ENCODE results near the gene PRF1.
A peak's percentile ranks its signal among the peaks of the same experiment; 100 is the strongest.
"Not testable (repeated sequence)": the region's sequence is repeated elsewhere in the genome, so short reads cannot be mapped to it uniquely, and the experiment has no call there.

Gene PRF1

DNA sequence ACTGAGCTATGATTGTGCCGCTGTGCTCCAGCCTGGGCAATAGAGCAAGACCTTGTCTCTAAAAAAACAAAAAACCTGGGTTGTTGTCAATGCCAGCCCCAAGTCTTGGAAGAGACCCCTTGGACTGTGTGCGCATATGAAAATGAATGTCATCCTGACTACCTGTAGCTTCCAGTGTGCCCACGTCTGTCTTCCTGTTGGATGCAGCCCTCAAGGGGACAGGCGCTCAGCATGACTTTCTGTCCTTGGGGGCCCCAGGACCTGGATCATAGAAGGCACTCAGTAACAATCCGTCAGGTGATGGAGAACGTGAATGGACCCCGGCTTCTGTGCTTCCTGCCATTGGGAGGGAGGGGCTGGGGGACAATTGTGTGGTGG, 9.0 kb downstream of the PRF1 start:
- no peak for DNase-seq (ENCODE audit: low read depth in 2 of 2)

DNA sequence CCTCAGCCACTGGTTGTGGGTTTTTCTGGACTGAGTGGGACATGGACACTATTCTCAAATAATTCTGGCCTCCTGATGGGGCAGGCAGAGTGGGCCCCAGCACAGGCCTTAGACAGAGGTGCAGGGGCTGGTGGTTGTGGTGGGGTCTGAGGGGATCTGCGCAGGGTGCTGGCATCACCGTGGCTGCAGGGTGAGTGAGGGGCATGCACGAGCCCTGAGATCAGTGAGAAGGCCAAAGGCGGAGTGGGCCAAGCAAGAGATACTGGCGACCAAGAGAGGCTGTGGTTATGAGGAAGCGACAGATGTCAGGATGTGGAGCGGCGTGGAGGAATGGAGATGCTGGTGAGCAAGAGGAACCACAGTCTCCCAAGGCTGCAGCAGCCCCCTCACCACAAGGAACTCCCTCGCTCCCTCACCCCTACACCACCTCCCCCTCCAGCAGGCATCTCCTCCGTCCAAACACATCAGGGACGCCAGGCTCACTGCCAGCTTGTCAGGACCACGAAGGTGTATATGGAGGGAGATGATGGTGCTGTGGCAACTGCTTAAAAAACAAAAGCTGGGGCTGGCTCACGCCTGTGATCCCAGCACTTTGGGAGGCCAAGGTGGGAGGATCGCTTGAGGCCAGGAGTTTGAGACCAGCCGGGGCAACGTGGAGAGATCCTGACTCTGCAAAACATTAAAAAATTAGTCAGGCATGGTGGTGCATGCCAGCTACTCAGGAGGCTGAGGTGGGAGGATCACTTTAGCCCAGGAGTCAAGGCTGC, 9.6 kb downstream of the PRF1 start:
- DNase-seq (ENCODE audit: low read depth in 2 of 2), result no peak

DNA sequence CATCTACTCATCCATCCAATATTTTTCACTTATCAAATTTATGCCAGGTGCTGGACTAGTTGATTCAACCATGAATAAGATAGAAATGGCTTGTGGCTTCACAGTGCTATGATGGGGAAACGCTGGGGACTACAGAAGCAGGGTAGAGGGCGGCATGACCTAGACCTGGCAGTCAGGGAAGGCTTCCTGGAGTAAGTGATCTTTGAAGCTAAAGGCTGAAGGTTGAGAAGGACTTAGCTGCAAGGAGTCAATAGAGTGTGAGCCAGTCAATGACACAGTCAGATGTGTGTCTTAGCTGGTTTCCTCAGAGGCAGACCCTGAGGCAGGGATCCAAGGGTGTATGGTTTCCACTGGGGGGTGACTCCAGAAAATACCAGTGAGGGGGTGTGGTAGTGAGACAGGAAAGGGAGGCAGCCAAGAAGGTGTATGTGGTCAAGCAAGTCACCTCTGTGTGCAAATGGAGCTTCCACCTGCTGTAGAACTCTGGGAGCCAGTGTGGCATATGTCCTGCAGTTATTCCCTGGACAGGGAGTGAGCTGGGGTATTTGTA, 10.3 kb downstream of the PRF1 start:
- no peak for DNase-seq (ENCODE audit: low read depth in 2 of 2)

DNA sequence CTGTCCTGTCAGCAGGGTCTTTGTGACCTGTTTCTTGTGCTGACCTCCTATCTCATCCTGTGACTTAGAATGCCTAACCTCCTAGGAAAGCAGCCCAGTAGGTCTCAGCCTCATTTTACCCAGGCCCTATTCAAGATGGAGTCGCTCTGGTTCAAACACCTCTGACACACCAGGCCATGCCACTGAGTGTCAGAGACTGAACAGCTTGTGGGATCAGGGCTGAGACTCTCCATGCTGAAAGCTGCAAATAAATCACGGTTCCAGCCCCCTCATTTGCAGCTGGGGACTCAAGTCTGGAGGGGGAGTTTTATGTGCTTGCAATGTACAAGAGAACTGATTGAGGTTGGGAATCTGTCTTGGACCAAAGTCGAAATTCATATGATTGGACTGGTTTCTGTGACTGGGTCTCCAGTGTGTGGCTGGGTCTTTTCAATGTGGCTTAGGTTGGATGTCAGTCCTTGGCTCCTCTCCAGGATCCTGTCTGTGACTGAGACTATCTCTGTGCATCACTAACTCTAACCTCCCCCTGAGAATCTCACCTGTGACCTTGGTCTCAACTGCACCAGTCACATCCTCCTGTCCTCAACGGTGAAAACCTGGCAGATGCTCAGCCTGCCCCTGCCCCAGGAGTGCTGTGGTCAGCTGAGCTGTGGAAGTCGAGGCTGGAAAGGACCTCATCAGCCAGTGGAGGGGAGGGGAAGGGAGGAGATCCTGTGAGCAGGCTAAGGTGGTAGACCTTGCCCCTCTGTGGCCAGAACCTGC, 11.7 kb downstream of the PRF1 start:
- DNase-seq (ENCODE audit: low read depth in 2 of 2), result no peak

DNA sequence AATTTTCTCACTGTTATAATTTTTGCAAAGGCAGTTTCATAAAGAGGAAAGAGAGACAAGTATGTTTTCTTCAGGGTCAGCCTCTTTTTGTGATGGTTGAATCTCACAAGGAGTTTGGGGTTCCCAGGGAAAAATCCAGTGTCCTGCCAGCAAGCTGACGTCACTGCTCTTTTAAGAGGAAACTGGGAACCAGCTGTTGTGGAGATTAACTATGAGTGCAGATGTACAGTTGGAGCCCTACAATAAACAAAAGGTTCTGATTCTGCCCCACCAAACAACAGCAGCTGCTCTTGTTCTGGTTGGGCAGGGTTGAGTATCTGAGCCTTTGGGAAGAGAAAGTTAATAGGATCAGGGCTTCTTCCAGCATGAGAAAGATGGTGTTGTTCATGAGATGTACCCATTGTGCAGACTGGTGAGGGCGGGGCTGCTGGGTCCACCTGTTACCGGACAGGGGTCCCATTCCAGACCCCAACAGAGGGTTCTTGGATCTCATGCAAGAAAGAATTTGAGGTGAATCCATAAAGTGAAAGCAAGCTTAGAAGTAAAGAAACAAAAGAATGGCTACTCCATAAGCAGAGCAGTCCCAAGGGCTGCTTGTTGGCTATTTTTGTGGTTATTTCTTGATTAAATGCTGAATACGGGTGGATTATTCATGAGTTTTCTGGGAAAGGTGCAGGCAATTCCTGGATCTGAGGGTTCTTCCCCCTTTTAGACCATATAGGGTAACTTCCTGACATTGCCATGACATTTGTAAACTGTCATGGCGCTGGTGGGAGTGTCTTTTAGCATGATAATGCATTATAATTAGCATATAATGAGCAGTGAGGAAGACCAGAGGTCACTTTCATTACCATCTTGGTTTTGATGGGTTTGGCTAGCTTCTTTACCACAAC, 12.5 kb downstream of the PRF1 start:
- DNase-seq (ENCODE audit: low read depth in 2 of 2), result no peak

DNA sequence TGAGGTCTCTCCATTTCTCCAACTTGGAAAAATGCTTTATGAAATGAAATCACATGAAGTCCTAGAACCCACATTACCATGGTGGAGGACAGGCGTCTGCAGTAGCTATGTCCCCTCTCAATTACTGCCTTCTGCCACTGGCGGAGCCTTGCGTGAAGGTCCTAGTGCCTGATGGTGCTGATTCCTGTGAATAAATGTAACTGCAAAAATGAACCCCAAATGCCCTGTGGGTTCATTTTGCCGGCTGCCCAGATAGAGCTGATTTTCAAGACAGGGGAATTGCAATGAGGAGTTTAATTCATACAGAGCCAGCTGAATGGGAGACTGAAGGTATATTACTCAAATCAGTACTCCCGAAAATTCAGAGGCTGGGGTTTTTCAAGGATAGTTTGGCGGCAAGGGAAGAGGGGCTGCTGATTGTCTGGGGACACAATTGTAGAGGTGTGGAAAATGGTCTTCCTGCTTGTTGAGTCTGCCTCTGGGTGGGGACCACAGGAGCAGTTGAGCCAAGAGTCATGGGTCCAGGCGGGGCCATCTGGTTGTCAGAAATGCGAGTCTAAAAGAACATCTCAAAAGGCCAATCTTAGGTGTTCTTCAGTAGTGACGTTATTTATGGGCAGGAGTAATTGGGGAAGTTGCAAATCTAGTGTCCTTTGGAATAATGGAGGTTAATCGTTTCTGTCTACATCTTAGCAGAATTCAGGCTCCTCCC, 13.5 kb downstream of the PRF1 start:
- DNase-seq (ENCODE audit: low read depth in 2 of 2), result no peak

DNA sequence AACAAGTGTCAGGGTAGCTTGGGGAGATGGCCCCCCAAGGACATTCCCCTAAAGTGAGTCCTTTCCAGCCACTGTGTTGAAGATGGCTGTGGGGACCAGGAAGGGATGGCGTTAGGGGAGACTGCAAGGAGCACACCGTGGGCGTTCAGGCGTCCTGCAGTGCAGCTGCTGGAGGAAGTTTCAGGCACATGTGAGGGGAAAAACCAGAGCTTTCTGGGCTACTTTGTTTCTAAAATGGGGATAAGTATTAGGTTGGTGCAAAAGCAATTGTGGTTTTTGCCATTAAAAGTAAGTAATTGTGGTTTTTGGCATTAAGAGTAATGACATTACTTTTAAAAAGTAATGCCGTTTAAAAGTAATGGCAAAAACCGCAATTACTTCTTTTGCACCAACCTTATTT, 14.3 kb downstream of the PRF1 start:
- no peak for DNase-seq (ENCODE audit: low read depth in 2 of 2)

DNA sequence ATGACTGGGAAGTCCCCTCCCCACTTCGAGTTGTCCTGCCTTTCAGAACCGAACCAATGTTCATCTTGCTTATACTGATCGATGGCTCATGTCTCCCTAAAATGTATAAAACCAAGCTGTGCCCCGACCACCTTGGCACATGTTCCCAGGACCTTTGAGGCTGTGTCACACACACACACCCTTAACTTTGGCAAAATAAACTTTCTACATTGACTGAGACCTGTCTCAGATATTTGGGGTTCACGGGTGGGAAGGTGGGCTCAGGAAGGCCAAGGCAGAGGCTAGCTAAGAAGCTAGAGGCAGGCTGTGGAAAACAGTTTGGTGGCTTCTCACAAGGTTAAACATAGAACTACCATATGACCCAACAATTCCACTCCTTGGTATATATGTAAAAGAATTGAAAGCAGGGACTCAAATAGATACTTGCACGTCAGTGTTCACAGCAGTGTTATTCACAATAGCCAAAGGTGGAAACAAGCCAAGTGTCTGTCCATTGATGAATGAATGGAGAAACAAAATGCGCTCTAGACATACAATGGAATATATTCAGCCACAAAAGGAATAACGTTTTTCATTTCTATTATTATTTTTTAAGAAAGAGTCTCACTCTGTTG, 15.4 kb downstream of the PRF1 start:
- no peak for DNase-seq (ENCODE audit: low read depth in 2 of 2)

DNA sequence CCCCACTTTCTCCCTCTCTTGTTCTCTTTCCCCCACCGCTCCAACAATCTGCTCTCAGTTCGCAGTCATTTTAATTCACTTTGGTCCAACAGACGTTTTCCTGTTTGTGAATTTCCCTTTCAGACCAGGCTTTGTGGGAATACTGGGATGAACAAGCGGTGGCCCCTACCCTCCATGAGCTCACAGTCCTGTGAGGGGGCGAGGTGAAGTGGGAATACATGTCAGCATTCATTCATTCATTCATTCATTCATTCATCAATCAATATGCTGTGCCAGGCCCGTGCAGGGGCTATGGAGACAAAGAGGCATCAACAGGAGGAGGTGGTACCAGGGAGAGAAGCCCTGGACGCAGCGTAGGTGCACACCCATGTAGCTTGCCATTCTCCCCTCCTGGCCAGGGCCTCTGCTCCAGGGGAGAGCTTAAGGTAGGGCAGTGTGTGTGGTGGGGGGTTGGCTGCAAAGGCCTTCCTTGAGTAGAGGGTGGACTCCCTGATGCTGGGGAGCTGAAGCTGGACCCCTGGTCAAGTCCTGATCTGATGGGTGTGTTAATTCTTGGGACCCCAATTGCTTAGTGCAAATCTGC, 16.1 kb downstream of the PRF1 start:
- no peak for DNase-seq (ENCODE audit: low read depth in 2 of 2)

DNA sequence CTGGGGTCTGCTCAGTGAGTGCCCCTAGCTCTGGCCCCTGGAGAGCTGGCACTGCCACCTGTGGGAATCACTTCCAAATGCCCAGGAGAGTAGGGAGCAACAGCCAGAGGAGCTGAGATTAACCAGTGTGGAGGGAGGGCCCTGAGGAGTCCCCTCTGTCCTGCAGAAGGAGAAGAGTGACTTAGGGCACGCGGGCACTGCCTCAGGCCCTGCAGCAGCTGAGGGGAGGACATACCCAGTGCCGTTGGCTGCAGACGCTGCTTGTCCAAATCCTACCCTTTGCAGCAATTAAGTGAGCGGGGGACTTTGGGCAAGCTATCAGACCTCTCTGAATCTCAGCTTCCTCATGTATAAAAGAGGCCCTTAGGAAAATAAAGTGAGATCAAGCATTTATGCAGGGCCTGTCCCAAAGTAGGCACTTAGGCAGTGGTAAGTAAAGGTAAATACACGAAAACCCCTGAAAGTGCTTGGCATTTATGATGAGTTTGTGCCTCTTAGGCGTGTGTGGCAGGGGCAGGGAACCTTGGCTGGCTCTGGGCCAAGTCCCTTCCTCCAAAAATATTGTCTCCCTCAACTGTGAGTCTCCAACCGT, 16.9 kb downstream of the PRF1 start:
- no peak for DNase-seq (ENCODE audit: low read depth in 2 of 2)

DNA sequence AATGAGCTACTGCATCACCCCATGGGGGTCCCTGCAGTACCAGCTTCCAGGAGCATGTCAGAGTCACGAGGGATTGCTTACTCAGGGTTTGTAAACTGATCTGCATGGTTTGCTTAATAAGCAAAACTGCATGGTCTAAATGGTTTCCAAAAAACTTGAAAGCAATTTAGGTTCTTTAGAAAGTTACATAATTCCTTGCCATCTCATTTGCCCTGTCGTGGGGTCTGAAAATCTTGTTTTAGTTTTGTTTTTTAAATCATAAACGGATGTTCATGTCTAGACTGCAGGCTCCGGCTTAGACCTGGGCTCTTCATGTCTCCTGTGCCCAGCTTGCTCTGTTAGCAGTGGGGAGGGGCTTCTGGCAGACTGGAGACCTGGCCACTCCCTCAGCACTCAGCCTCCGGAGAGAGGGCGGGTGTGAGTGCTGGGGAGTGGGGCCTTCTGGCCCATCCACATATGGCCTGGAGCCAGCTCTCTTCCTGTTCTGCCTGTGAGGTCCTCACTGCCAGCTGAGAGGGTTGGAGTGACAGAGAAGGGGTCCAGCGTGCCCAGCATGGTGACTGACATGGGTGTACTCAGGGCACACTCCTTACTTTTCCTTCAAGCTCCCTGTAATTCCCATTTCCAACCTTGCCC, 17.5 kb downstream of the PRF1 start:
- DNase-seq (ENCODE audit: low read depth in 2 of 2), result no peak

DNA sequence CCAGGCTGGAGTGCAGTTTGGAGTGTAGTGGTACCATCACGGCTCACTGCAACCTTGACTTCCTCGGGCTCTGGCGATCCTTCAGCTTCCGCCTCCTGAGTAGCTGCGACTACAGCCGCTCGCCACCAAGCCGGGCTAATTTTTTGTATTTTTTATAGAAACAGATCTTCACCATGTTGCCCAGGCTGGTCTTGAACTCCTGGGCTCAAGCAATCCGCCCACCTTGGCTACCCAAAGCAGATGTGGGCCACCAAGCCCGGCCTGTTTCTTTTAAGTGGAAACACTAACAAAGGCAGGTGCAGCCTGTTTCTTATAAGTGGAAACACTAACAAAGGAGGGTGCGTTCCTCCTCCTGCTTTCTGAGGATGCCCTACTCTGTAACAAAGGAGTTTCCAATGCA, 18.2 kb downstream of the PRF1 start:
- no peak for DNase-seq (ENCODE audit: low read depth in 2 of 2)

DNA sequence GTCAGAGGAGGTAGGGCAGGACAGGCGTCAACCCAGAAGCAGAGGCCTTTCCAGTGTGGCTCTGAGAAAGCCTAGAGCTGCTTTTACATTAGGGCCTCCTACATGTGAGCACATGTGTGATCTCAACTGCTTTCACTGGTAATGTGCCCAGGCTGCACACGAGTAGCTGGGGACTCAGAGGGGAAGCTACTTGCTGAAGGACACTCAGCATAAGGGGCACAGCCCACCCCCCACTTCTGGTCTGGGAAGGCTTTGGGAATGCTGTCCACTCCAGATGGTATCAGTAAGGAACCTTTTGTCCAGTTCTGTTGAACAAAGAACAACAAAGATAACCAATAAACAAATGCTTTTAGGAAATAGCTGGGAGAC, 18.9 kb downstream of the PRF1 start:
- no peak for DNase-seq (ENCODE audit: low read depth in 2 of 2)

DNA sequence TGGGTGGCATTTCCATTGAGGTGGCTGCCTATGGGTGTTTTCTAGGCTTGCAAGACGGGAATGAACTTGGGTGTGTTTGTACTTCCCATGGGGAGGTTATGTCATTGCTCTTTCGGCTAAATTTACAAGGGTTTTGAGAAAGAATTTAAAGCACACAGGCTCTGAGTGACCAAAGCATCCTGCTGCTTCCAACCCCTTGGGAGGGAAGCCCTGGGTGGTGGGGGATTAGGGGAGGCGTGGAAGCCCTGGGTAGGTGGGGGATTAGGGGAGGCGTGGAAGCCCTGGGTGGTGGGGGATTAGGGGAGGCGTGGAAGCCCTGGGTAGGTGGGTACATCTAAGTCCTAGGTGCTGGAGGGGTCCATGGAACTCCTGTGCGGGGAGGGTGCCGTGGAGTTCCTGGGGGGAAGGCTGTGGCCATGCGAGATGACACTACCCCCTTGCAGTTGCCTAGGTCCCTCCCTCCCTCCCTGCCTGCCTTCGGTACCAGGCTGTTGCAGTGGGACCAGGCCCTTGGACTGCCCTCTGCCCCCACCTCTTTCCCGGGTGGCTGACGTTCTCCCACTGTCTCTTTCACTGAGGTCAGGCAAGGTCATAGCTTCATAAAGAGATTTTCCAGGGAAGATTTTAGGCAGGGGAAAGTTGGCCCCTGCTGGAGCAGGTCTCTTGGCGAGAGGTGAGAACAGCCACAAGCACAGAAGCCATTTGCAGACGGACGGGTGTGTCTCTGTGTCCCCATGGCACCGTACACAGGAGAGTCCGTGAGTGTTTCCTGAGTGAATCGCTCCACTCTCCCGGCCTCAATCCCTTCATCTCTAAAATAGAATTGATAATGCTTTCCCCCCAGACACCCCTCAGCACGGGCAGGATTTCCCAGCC, 19.5 kb downstream of the PRF1 start:
- DNase-seq (ENCODE audit: low read depth in 2 of 2), result no peak

DNA sequence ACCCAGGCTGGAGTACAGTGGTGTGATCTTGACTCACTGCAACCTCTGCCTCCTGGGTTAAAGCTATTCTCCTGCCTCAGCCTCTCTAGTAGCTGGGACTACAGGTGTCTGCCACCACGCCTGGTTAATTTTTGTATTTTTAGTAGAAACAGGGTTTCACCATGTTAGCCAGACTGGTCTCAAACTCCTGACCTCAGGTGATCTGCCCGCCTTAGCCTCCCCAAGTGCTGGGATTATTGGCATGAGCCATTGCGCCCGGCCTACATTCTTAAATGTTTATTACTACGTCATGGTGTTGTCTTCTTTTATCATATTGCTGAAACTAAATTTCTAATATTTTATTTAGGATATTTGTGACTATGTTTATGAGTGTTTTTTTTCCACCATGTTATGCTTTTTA, 21.4 kb downstream of the PRF1 start:
- DNase-seq (ENCODE audit: low read depth in 2 of 2), result not testable (repeated sequence)

DNA sequence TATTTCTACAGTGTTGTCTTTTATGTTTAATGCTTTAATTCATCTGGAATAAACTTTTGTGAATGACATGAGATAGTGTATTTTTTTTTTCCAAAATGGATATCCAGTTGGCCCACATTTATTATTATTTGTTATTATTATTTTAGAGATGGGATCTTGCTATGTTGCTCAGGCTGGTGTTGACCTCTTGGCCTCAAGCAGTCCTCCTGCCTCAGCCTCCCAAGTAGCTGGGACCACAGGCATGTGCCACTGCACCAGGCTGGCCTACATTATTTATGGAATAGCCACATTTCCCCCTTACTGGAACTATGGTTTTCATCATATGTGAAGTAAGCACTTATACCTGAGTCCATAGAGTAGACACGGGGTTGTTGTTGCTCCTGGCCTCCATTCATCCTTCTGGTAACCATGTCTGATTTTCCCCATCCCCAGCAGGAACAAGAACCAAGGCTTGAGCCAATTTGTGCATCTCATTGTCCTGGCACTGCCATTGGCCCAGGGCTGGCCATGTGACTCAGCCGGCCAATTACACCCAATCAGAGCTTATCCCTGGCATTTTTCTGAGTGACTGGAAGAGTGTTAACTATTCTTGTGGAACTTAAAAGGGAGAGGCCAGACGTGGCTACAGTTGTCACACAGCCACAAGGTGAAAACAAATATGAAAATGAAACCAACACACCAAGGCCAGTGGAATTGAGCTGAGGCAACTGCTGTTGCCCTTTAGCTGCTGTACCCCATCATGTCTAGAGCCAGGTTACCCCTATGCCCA, 23.1 kb downstream of the PRF1 start:
- no peak for DNase-seq (ENCODE audit: low read depth in 2 of 2)

DNA sequence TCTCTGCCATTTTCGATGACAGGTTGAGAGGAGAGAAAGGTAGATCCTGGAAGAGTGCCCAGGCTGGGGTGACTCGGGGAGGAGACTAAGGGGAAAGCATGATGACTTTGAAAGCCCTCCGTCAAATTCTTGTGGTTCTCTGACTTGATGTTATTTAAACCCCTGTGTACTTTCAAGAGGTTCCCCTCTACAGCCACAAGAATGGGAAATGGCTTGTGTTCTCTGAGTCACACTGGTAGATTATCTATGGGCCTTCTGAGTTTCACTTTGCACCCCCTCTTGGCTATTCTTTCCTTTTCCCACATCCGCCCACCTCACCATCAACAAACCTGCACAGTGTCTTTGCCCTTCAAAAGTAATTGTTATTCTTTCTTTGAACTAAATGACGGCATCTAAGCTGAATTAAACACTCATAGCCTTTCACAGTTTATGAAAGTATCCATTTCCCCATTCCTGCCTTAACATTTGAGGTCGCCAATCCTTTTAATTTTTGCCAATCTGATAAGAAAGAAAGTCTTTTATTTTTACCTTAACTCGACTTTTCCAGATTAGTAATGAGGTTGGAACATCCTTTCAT, 24.1 kb downstream of the PRF1 start:
- DNase-seq (ENCODE audit: low read depth in 2 of 2), result peak in 1 of 2 donors; percentile 66

All from stimulated activated CD8-positive, alpha-beta memory T cell treated with anti-CD3 and anti-CD28 coated beads, Interleukin-15, amount 100 ng/mL, for 4 hours (primary cell).